Measurements from ENCODE around the gene CLIC4. TPM values are rescaled to one million over a fixed set of nuclear protein-coding genes. Genes with fewer than 3 reads are reported as not detected.

The CLIC4 gene
- polyA plus RNA-seq, 1 donor (not counting 4 experiments of a cell fraction or from before 2014, with no cell fraction given): 130 TPM

DNA sequence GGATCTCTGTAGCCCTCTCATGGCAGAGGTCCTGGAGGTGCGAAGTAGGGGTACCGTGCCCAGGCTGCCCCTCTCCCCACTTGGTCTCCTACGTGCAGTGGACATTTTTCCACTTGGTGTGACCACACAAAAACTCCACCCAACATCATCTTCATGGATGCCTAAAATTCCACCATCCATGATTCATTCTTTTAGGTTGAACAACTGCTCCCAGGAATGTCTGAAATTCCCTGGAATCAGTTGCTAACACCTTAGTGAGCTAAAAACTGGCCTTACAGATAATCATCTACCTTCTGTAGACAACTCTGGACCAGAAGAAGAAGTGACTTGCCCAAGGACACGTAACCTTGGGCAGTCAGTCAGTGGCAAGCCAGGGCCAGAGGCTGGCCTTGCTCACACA lies 32.1 kb upstream of the CLIC4 start:
- H3K4me2 ChIP-seq (ENCODE audit: control insufficient read depth, extremely low read depth, insufficient read depth, low read depth, low read length): peak overlapping the region; percentile 31
- H3K27ac ChIP-seq (ENCODE audit: control insufficient read depth, insufficient read depth, low read length): peak overlapping the region; percentile 10
- no peaks in the 10 kb centered on the region for H3K9me1 ChIP-seq (ENCODE audit: control insufficient read depth, extremely low read depth, insufficient read depth, low read length)
- H3K27me3 ChIP-seq (ENCODE audit: control insufficient read depth, extremely low read depth, insufficient read depth, low read length): no peaks in the 10 kb centered on the region
- H4K20me1 ChIP-seq (ENCODE audit: control insufficient read depth, extremely low read depth, insufficient read depth, low read length): no peaks in the 10 kb centered on the region
- FAIRE-seq: peak; percentile 80
- DNase-seq (ENCODE audit: low read depth, low spot score): peak; percentile 58
- H3K9ac ChIP-seq (ENCODE audit: control insufficient read depth, extremely low read depth, insufficient read depth, low read length): no peak overlapping the region
- H3K4me3 ChIP-seq (ENCODE audit: control insufficient read depth in 2 of 3, extremely low read depth in 1 of 3, insufficient read depth in 2 of 3, low read depth in 1 of 3, low read length in 3 of 3): no peak overlapping the region
- TF ChIP-seq CTCF (optimal IDR thresholded peaks at IDR 0.05 in 1 of 3, IDR thresholded peaks at IDR 0.05 in 1 of 3, conservative IDR thresholded peaks at IDR 0.05 in 1 of 3; ENCODE audit: extremely low read depth in 1 of 3, insufficient read depth in 2 of 3, low read length in 3 of 3): no peak
- no peak for TF ChIP-seq EZH2 (IDR thresholded peaks at IDR 0.05; ENCODE audit: low read length)
- dilution Hi-C loops (cut with MboI; ENCODE audit: extremely low pct_ligation_motif_present, low sequenced_read_pairs): no loop called here
- H3K9me3 ChIP-seq (ENCODE audit: control insufficient read depth, low read depth, low read length): no peaks in the 10 kb centered on the region
- no peaks in the 10 kb centered on the region for H3K79me2 ChIP-seq (ENCODE audit: control insufficient read depth, insufficient read depth, low read length)
- H3K36me3 ChIP-seq (ENCODE audit: control insufficient read depth in 2 of 2, extremely low read depth in 1 of 2, insufficient read depth in 2 of 2, low read length in 2 of 2): no peaks in the 10 kb centered on the region
- H3K4me1 ChIP-seq (ENCODE audit: control insufficient read depth, extremely low read depth, insufficient read depth, low read length): peaks cover 20% of the 10 kb centered on the region
- H2AFZ ChIP-seq (ENCODE audit: control insufficient read depth, low read length): no peak overlapping the region

- no peak overlapping the region for H2AFZ ChIP-seq (ENCODE audit: control insufficient read depth, low read length)
- DNase-seq (ENCODE audit: low read depth, low spot score) (no peak), FAIRE-seq (no peak)
- H3K36me3 ChIP-seq (ENCODE audit: control insufficient read depth in 2 of 2, extremely low read depth in 1 of 2, insufficient read depth in 2 of 2, low read length in 2 of 2): no peaks in the 10 kb centered on the region
- H3K4me3 ChIP-seq (ENCODE audit: control insufficient read depth in 2 of 3, extremely low read depth in 1 of 3, insufficient read depth in 2 of 3, low read depth in 1 of 3, low read length in 3 of 3): no peak overlapping the region
- no peaks in the 10 kb centered on the region for H3K27me3 ChIP-seq (ENCODE audit: control insufficient read depth, extremely low read depth, insufficient read depth, low read length)
- H3K4me1 ChIP-seq (ENCODE audit: control insufficient read depth, extremely low read depth, insufficient read depth, low read length): peaks cover 20% of the 10 kb centered on the region
- H3K4me2 ChIP-seq (ENCODE audit: control insufficient read depth, extremely low read depth, insufficient read depth, low read depth, low read length): peak overlapping the region; percentile 31
- no peaks in the 10 kb centered on the region for H4K20me1 ChIP-seq (ENCODE audit: control insufficient read depth, extremely low read depth, insufficient read depth, low read length)
- dilution Hi-C loops (cut with MboI; ENCODE audit: extremely low pct_ligation_motif_present, low sequenced_read_pairs): no loop called here
- H3K9ac ChIP-seq (ENCODE audit: control insufficient read depth, extremely low read depth, insufficient read depth, low read length): no peak overlapping the region
- H3K79me2 ChIP-seq (ENCODE audit: control insufficient read depth, insufficient read depth, low read length): no peaks in the 10 kb centered on the region
- H3K9me3 ChIP-seq (ENCODE audit: control insufficient read depth, low read depth, low read length): no peaks in the 10 kb centered on the region
- H3K9me1 ChIP-seq (ENCODE audit: control insufficient read depth, extremely low read depth, insufficient read depth, low read length): no peaks in the 10 kb centered on the region
- H3K27ac ChIP-seq (ENCODE audit: control insufficient read depth, insufficient read depth, low read length): peak overlapping the region; percentile 10
- TF ChIP-seq CTCF (optimal IDR thresholded peaks at IDR 0.05 in 1 of 3, IDR thresholded peaks at IDR 0.05 in 1 of 3, conservative IDR thresholded peaks at IDR 0.05 in 1 of 3; ENCODE audit: extremely low read depth in 1 of 3, insufficient read depth in 2 of 3, low read length in 3 of 3): no peak
- TF ChIP-seq EZH2 (IDR thresholded peaks at IDR 0.05; ENCODE audit: low read length): no peak
Observed at GRCh38 chr1:24713736-24714135, 31.5 kb upstream of the CLIC4 start.

Measured in keratinocyte (primary cell).